Esophagus squamous epithelium (tissue), 4 donors: ENCODE data around the gene FHL5.

Source experiments
- CTCF ChIP-seq, 6 experiments: fragments of 450-650 bp in 4 of 6; fragments of 200-600 bp in 2 of 6; sonication (generic) in 2 of 6; IDR thresholded peaks; one replicate each; pipeline ENCODE4 v1.5.1; 2016 to 2019; ENCODE audit warnings: antibody characterized with exemption in 6 of 6, mild to moderate bottlenecking in 4 of 6, moderate library complexity in 4 of 6
- POLR2A ChIP-seq, 4 donors: fragments of 450-650 bp; IDR thresholded peaks; one replicate each; pipeline ENCODE4 v1.6.1; 2017; ENCODE audit warnings: antibody characterized with exemption in 4 of 4, mild to moderate bottlenecking in 4 of 4, moderate library complexity in 3 of 4

- TF ChIP-seq CTCF (IDR thresholded peaks at IDR 0.05): no peak
- no peak for TF ChIP-seq POLR2A (IDR thresholded peaks at IDR 0.05)
Measured at GRCh38 chr6:96563853-96564252, 925 bp downstream of the FHL5 start.
